ENCODE data around the gene MPO. TPM values are rescaled to one million over a fixed set of nuclear protein-coding genes. Genes with fewer than 3 reads are reported as not detected.

MPO gene, protein sequence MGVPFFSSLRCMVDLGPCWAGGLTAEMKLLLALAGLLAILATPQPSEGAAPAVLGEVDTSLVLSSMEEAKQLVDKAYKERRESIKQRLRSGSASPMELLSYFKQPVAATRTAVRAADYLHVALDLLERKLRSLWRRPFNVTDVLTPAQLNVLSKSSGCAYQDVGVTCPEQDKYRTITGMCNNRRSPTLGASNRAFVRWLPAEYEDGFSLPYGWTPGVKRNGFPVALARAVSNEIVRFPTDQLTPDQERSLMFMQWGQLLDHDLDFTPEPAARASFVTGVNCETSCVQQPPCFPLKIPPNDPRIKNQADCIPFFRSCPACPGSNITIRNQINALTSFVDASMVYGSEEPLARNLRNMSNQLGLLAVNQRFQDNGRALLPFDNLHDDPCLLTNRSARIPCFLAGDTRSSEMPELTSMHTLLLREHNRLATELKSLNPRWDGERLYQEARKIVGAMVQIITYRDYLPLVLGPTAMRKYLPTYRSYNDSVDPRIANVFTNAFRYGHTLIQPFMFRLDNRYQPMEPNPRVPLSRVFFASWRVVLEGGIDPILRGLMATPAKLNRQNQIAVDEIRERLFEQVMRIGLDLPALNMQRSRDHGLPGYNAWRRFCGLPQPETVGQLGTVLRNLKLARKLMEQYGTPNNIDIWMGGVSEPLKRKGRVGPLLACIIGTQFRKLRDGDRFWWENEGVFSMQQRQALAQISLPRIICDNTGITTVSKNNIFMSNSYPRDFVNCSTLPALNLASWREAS
- polyA plus RNA-seq, result 0.79 TPM
- long read RNA-seq, donor 1, partial matches to known transcripts, result 0 of 1 reads
- long read RNA-seq, donor 1, other reads (novel, unspliced or antisense), result 0 of 1 reads
- long read RNA-seq, donor 2, result 0 reads
- long read RNA-seq, donor 3, result 0 reads
- long read RNA-seq, donor 4, result 0 reads
- long read RNA-seq, donor 5, partial matches to known transcripts, result 0 of 2 reads
- long read RNA-seq, donor 5, other reads (novel, unspliced or antisense), result 0 of 2 reads
- long read RNA-seq, donor 6, result 0 reads
- long read RNA-seq, donor 7, result 0 reads
- long read RNA-seq, donor 8, result 0 reads
- long read RNA-seq, donor 9, result 0 reads
- long read RNA-seq, donor 10, partial matches to known transcripts, result 0 of 1 reads
- long read RNA-seq, donor 10, other reads (novel, unspliced or antisense), result 0 of 1 reads
- long read RNA-seq, donor 11, result 0 reads

DNA sequence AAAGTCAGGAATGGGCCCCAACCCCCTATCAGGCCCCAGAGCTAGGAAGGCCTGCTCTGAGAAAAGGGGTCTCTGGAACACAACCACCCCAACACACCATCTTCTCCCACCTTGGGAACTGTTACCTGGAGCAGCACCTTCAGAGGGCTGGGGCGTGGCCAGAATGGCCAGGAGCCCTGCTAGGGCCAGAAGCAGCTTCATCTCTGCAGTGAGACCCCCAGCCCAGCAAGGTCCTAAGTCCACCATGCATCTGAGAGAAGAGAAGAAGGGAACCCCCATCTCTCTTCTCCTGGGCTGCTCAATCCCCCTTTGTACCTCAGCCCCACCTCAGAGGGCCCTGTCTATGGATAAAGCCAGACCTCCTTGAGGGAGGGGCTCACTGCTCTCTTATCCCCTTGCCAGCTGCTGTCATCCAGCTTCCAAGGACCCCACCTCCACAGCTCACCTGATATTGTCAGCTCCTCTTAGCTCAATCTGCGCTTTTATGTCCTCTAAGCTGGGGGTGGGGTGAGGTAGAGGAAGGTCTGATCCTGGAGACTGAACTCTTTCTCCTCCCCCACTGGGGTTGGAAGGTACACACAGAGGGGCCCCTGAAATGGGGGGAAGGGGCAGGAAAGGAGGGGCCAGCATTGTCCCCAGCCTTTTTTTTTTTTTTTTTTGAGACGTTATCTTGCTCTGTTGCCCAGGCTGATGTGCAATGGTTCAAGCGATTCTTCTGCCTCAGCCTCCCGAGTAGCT lies at the start of gene MPO:
MPO (minus strand) TSS at position 456 of the 738 bp plus-strand sequence; CDS start at position 279, 177 bp downstream.
- no peaks in the 10 kb centered on the region for H3K4me1 ChIP-seq (ENCODE audit: control insufficient read depth, insufficient read depth, low read length)
- H3K4me3 ChIP-seq (ENCODE audit: low read length), result no peak within 1 kb of the TSS
- H3K27ac ChIP-seq (ENCODE audit: low read length), result no peak within 1 kb of the TSS
- peaks cover 55% of the 10 kb centered on the region for H3K27me3 ChIP-seq (ENCODE audit: control insufficient read depth, insufficient read depth, low read length)
- H3K9me3 ChIP-seq (ENCODE audit: control insufficient read depth, low read depth, low read length), result no peaks in the 10 kb centered on the region
- no peaks in the 10 kb centered on the region for H3K36me3 ChIP-seq (ENCODE audit: control insufficient read depth, insufficient read depth, low read length)
- WGBS (ENCODE audit: insufficient coverage, low lambda C conversion rate), result no CpG with 5 or more reads among the region's 5 CpGs
- no peak for DNase-seq

- 83% methylated on average over 1 of the region's 4 CpGs for WGBS (ENCODE audit: insufficient coverage, low lambda C conversion rate)
- H3K27ac ChIP-seq (ENCODE audit: low read length), result no peak overlapping the region
- H3K27me3 ChIP-seq (ENCODE audit: control insufficient read depth, insufficient read depth, low read length), result peaks cover 16% of the 10 kb centered on the region
- no peaks in the 10 kb centered on the region for H3K36me3 ChIP-seq (ENCODE audit: control insufficient read depth, insufficient read depth, low read length)
- peak overlapping the region; percentile 30 for H3K4me3 ChIP-seq (ENCODE audit: low read length)
- H3K4me1 ChIP-seq (ENCODE audit: control insufficient read depth, insufficient read depth, low read length), result peaks cover 4% of the 10 kb centered on the region
- no peak for DNase-seq
- H3K9me3 ChIP-seq (ENCODE audit: control insufficient read depth, low read depth, low read length), result no peaks in the 10 kb centered on the region
Measured at GRCh38 chr17:58329810-58330537, 49.2 kb upstream of the MPO start.

DNA sequence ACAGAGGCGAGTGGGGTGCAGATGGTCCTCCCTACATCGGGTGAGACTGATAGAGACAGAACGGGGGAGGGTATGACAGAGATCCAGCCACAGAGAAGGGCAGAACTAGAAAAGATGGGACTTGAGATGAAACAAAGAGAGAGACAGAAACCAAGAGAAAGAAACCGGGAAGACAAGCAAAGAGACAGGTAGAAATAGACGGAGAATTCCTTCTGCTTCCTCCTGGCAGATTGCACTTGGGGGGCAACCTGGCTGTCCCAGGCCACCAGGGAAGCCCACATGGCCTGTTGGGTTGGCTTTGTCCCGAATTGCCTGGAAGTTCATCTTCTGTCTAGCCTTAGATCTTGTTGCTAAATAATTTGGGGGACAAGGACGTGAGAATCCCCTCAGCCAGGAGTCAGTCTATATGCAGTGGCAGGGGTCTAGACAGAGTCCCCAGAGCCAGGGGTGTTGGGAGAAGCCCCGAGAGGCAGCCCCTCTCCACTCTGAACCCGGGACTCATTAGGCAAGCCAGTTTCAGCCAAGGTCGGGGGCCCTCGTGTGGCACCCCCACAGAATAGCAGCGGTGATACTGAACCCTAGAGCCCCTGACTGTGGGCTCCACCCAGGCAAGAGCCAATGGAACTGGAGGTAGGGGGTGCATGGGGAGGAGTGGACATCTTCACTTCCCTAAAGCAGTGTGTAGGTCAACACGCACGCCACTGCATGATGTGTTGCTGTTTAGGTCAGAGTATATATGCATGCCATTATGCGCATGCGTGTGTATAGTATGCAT lies 48.5 kb upstream of the MPO start:
- no peak for DNase-seq
- H3K4me3 ChIP-seq (ENCODE audit: low read length), result no peak overlapping the region
- H3K27me3 ChIP-seq (ENCODE audit: control insufficient read depth, insufficient read depth, low read length), result peaks cover 17% of the 10 kb centered on the region
- H3K4me1 ChIP-seq (ENCODE audit: control insufficient read depth, insufficient read depth, low read length), result peaks cover 6% of the 10 kb centered on the region
- H3K27ac ChIP-seq (ENCODE audit: low read length), result no peak overlapping the region
- H3K36me3 ChIP-seq (ENCODE audit: control insufficient read depth, insufficient read depth, low read length), result no peaks in the 10 kb centered on the region
- H3K9me3 ChIP-seq (ENCODE audit: control insufficient read depth, low read depth, low read length), result no peaks in the 10 kb centered on the region
- WGBS (ENCODE audit: insufficient coverage, low lambda C conversion rate), result 83% methylated on average over 3 of the region's 16 CpGs

GRCh38 chr17:58328195-58329034 lies 47.7 kb upstream of the MPO start, which contains the start of gene TSPOAP1:
TSPOAP1 (minus strand) TSS chr17:58328795; CDS start chr17:58327920, 875 bp downstream.
- Histone ChIP-seq H3K36me3 (ENCODE audit: control insufficient read depth, insufficient read depth, low read length) (no peaks in the 10 kb centered on the region), H3K27ac (ENCODE audit: low read length) (no peak within 1 kb of the TSS), H3K9me3 (ENCODE audit: control insufficient read depth, low read depth, low read length) (no peaks in the 10 kb centered on the region), H3K4me3 (ENCODE audit: low read length) (no peak within 1 kb of the TSS), H3K27me3 (ENCODE audit: control insufficient read depth, insufficient read depth, low read length) (peaks cover 17% of the 10 kb centered on the region), H3K4me1 (ENCODE audit: control insufficient read depth, insufficient read depth, low read length) (peaks cover 12% of the 10 kb centered on the region)
- no CpG with 5 or more reads among the region's 23 CpGs for WGBS (ENCODE audit: insufficient coverage, low lambda C conversion rate)
- DNase-seq, result no peak

DNA sequence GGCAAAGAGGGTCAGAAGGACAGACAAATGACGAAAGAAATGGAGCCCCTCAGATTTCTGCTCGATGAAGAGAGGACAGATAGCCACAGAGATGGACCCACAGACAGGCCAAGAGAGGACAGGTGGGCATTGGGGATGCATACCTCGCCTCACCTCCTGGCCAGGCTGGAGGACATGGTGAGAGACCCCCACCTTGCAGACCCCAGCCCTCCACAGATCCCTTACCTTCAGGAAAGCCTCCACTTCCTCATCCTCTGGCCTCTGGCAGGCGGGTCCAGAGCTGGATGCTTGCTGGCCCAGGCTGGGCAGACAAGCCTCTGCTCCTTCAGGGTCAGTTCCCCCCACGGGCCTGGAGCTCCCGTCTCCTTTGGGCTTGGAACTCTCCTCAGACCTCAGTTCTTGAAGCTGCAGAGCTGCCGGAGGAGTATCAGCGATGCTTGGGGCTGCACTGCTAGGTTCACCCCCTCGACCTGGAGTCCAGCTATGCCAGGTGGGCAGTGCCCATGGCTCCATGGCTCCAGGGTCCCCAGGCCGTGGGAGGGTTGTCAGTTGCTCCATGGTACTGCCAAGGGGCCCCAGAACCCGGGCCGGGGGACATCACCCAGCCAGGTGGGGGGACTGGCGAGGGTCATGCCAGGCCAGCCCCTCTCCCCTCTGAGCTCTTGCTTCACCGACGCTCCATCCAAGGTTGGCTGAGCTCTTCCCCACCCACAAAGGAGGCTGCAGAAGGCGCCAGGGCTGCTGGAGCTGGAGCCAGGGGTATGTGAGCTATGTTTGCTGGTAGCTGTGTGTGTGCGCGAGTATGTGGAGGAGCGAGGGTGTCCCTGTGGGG lies 46.8 kb upstream of the MPO start:
- no CpG with 5 or more reads among the region's 19 CpGs for WGBS (ENCODE audit: insufficient coverage, low lambda C conversion rate)
- Histone ChIP-seq H3K27me3 (ENCODE audit: control insufficient read depth, insufficient read depth, low read length) (peaks cover 17% of the 10 kb centered on the region), H3K4me1 (ENCODE audit: control insufficient read depth, insufficient read depth, low read length) (peaks cover 12% of the 10 kb centered on the region), H3K9me3 (ENCODE audit: control insufficient read depth, low read depth, low read length) (no peaks in the 10 kb centered on the region), H3K27ac (ENCODE audit: low read length) (no peak overlapping the region), H3K36me3 (ENCODE audit: control insufficient read depth, insufficient read depth, low read length) (no peaks in the 10 kb centered on the region), H3K4me3 (ENCODE audit: low read length) (no peak overlapping the region)
- DNase-seq, result no peak

DNA sequence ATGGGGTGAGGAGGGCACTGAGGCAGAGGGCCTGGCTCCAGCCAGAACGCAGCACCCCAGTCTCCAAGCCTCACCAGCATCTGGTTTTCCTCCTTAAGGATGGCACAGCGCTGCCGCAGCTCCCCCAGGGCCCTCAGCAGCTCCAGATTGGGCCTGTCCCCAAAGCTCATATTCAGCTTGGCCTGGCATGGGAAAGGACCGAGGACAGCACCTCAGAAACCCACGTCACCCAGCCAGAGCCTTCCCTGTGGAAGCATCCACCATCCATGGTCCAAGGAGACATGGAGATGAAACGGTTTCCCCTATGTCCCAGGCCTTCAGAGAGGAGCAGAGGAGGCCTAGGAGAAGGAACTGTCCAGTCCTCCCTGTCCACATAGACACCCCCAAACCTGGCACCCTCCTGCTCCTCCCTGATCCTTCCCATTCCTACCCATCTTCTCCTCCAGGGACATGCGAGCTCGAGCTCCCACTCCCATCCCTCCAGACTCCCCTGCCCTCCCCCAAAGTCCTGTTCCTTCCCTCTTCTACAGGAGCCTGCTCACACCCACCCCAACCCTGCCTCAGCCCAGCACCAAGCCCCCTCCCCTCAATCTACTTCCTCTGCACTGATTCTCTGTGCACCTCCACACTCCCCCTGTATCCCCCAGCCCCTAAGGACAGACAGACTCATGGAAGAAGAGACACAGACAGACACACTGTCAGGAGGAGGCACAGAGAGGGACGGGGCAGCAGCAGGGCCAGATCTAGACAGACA lies 46.1 kb upstream of the MPO start:
- H3K27me3 ChIP-seq (ENCODE audit: control insufficient read depth, insufficient read depth, low read length), result peaks cover 17% of the 10 kb centered on the region
- no peak for DNase-seq
- no peak overlapping the region for H3K4me3 ChIP-seq (ENCODE audit: low read length)
- peaks cover 12% of the 10 kb centered on the region for H3K4me1 ChIP-seq (ENCODE audit: control insufficient read depth, insufficient read depth, low read length)
- H3K27ac ChIP-seq (ENCODE audit: low read length), result no peak overlapping the region
- WGBS (ENCODE audit: insufficient coverage, low lambda C conversion rate), result no CpG with 5 or more reads among the region's 9 CpGs
- no peaks in the 10 kb centered on the region for H3K36me3 ChIP-seq (ENCODE audit: control insufficient read depth, insufficient read depth, low read length)
- H3K9me3 ChIP-seq (ENCODE audit: control insufficient read depth, low read depth, low read length), result no peaks in the 10 kb centered on the region

DNA sequence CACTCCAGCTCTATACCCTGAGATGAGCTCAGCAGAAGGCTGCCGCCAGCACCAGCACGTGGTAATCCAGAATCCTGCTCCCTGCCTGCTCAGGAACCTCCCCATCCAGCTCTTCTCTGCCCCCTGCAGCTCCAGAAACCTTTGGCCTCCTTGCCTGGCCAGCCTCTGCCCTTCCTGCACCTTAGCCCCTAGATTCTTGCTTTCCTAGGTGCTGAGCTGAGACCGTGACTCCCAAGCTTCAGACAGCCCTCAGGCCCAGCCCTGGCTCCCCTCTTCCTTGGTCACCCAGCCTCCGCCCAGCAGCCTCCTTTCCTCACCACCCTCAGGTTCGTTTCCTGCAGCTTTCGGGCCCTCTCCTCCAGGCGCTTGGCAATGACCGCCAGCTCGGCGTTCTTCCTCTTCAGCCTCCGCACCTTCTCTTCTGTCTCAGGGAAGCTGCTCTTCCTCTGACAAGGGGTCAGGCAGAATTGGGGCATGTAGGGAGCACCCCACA lies 45.3 kb upstream of the MPO start:
- DNase-seq, result no peak
- Histone ChIP-seq H3K36me3 (ENCODE audit: control insufficient read depth, insufficient read depth, low read length) (no peaks in the 10 kb centered on the region), H3K27me3 (ENCODE audit: control insufficient read depth, insufficient read depth, low read length) (peaks cover 17% of the 10 kb centered on the region), H3K9me3 (ENCODE audit: control insufficient read depth, low read depth, low read length) (no peaks in the 10 kb centered on the region), H3K27ac (ENCODE audit: low read length) (no peak overlapping the region), H3K4me3 (ENCODE audit: low read length) (no peak overlapping the region), H3K4me1 (ENCODE audit: control insufficient read depth, insufficient read depth, low read length) (peaks cover 12% of the 10 kb centered on the region)
- 95% methylated on average over 4 of the region's 11 CpGs for WGBS (ENCODE audit: insufficient coverage, low lambda C conversion rate)

Data from large intestine (tissue), 12 donors.